ENCODE results near the gene GPR35. TPM values are rescaled to one million over a fixed set of nuclear protein-coding genes. Genes with fewer than 3 reads are reported as not detected.
"Not testable (repeated sequence)": the region's sequence is repeated elsewhere in the genome, so short reads cannot be mapped to it uniquely, and the experiment has no call there.

Gene GPR35
- polyA plus RNA-seq, 4 donors: 75.5 to 367 (median 233) TPM

GRCh38 chr2:240672076-240672700 is 46.9 kb downstream of the GPR35 start:
- DNase-seq (no peak), FAIRE-seq (no peak)
- H3K27ac ChIP-seq (ENCODE audit: low read depth in 1 of 3, low read length in 2 of 3): no peak overlapping the region
- no peaks in the 10 kb centered on the region for H3K36me3 ChIP-seq (ENCODE audit: control insufficient read depth in 3 of 3, insufficient read depth in 2 of 3, low read depth in 1 of 3, low read length in 3 of 3)
- H3K4me3 ChIP-seq (ENCODE audit: low read depth in 1 of 3, low read length in 3 of 3): no peak overlapping the region
- no peaks in the 10 kb centered on the region for H3K9me3 ChIP-seq (ENCODE audit: control insufficient read depth in 2 of 2, insufficient read depth in 1 of 2, low read depth in 1 of 2, low read length in 1 of 2)
- peaks cover 6 to 28% (median 17%) of the 10 kb centered on the region in 3 donors for H3K27me3 ChIP-seq (ENCODE audit: control insufficient read depth in 3 of 3, insufficient read depth in 3 of 3, low read length in 3 of 3)
- 49 to 53% (median 51%) methylated on average over 42 to 46 of the region's 46 CpGs for WGBS, 3 donors
- H3K4me1 ChIP-seq (ENCODE audit: control insufficient read depth in 3 of 3, insufficient read depth in 2 of 3, low read depth in 1 of 3, low read length in 2 of 3): no peaks in the 10 kb centered on the region

GRCh38 chr2:240672701-240673190 is 47.5 kb downstream of the GPR35 start:
- no peak overlapping the region for H3K27ac ChIP-seq (ENCODE audit: low read depth in 1 of 3, low read length in 2 of 3)
- no peak overlapping the region for H3K4me3 ChIP-seq (ENCODE audit: low read depth in 1 of 3, low read length in 3 of 3)
- H3K36me3 ChIP-seq (ENCODE audit: control insufficient read depth in 3 of 3, insufficient read depth in 2 of 3, low read depth in 1 of 3, low read length in 3 of 3): no peaks in the 10 kb centered on the region
- WGBS, 3 donors: 6 to 8% (median 8%) methylated on average over 43 to 55 of the region's 55 CpGs
- no peaks in the 10 kb centered on the region for H3K4me1 ChIP-seq (ENCODE audit: control insufficient read depth in 3 of 3, insufficient read depth in 2 of 3, low read depth in 1 of 3, low read length in 2 of 3)
- peaks cover 6 to 28% (median 17%) of the 10 kb centered on the region in 3 donors for H3K27me3 ChIP-seq (ENCODE audit: control insufficient read depth in 3 of 3, insufficient read depth in 3 of 3, low read length in 3 of 3)
- FAIRE-seq: no peak
- H3K9me3 ChIP-seq (ENCODE audit: control insufficient read depth in 2 of 2, insufficient read depth in 1 of 2, low read depth in 1 of 2, low read length in 1 of 2): no peaks in the 10 kb centered on the region
- no peak for DNase-seq

DNA sequence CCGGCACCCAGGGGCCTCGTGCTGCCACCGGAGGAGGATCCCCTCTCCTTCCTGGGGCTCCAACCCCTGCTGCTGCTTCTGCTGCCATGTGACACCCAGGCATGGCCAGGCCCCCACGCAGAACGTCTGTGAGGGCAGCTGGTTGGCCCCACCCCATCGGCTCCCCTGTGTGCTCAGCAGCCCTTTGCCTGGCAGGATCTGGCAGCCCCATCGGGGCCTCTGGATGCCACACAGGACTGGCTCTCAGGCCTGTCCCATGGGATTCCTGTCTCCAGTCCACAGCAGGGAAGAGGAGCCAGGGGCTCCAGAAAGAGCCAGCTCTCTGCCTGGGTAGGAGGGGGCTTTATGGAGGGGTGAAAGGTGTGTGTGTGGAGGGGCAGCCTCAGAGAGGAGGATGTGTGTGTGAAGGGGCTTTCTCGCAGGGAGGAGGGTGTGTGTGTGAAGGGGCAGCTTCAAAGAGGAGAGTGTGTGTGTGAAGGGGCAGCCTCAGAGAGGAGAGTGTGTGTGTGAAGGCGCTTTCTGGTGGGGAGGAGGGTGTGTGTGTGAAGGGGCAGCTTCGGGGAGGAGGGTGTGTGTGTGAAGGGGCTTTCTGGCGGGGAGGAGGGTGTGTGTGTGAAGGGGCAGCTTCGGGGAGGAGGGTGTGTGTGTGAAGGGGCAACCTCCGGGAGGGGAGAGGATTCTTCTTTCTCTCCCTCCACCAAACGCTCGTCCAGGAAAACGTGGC is 49.3 kb downstream of the GPR35 start:
- H3K4me3 ChIP-seq (ENCODE audit: low read depth in 1 of 3, low read length in 3 of 3); H3K9me3 ChIP-seq (ENCODE audit: control insufficient read depth in 2 of 2, insufficient read depth in 1 of 2, low read depth in 1 of 2, low read length in 1 of 2); H3K4me1 ChIP-seq (ENCODE audit: control insufficient read depth in 3 of 3, insufficient read depth in 2 of 3, low read depth in 1 of 3, low read length in 2 of 3); H3K27ac ChIP-seq (ENCODE audit: low read depth in 1 of 3, low read length in 2 of 3); DNase-seq; H3K36me3 ChIP-seq (ENCODE audit: control insufficient read depth in 3 of 3, insufficient read depth in 2 of 3, low read depth in 1 of 3, low read length in 3 of 3); FAIRE-seq: not testable (repeated sequence)
- H3K27me3 ChIP-seq (ENCODE audit: control insufficient read depth in 3 of 3, insufficient read depth in 3 of 3, low read length in 3 of 3): peaks cover 6 to 28% (median 17%) of the 10 kb centered on the region in 3 donors
- WGBS, 3 donors: 19 to 33% (median 32%) methylated on average over 10 to 12 of the region's 16 CpGs

- H3K4me3 ChIP-seq (ENCODE audit: low read depth in 1 of 3, low read length in 3 of 3); H3K36me3 ChIP-seq (ENCODE audit: control insufficient read depth in 3 of 3, insufficient read depth in 2 of 3, low read depth in 1 of 3, low read length in 3 of 3); H3K9me3 ChIP-seq (ENCODE audit: control insufficient read depth in 2 of 2, insufficient read depth in 1 of 2, low read depth in 1 of 2, low read length in 1 of 2); FAIRE-seq; H3K27ac ChIP-seq (ENCODE audit: low read depth in 1 of 3, low read length in 2 of 3); H3K4me1 ChIP-seq (ENCODE audit: control insufficient read depth in 3 of 3, insufficient read depth in 2 of 3, low read depth in 1 of 3, low read length in 2 of 3); DNase-seq: not testable (repeated sequence)
- WGBS, 3 donors: no CpG with 5 or more reads among the region's 24 CpGs
- peaks cover 6 to 24% (median 16%) of the 10 kb centered on the region in 3 donors for H3K27me3 ChIP-seq (ENCODE audit: control insufficient read depth in 3 of 3, insufficient read depth in 3 of 3, low read length in 3 of 3)
These were observed 50.1 kb downstream of the GPR35 start for GRCh38 chr2:240675345-240675744.

DNA sequence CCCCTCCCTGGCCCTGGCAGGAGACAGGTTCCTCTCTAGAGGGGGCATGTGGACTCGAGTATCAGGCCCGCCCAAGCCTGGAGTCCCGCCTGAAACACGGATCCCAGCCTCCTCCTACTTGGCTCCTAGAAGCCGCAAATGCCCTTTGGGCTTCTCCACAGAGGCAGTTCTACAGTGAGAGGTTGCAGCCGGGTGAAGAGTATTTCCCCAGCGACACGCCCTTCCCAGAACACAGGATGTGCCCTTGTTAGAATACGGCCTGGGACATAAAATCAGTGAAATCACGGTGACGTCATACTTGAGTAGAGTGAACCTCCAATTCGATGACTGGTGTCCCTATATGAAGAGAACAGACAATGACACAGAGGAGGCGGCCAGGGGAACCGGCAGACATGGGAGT is 52.8 kb downstream of the GPR35 start:
- not testable (repeated sequence) for H3K4me3 ChIP-seq (ENCODE audit: low read depth in 1 of 3, low read length in 3 of 3); H3K27ac ChIP-seq (ENCODE audit: low read depth in 1 of 3, low read length in 2 of 3); H3K4me1 ChIP-seq (ENCODE audit: control insufficient read depth in 3 of 3, insufficient read depth in 2 of 3, low read depth in 1 of 3, low read length in 2 of 3); H3K9me3 ChIP-seq (ENCODE audit: control insufficient read depth in 2 of 2, insufficient read depth in 1 of 2, low read depth in 1 of 2, low read length in 1 of 2); DNase-seq; H3K36me3 ChIP-seq (ENCODE audit: control insufficient read depth in 3 of 3, insufficient read depth in 2 of 3, low read depth in 1 of 3, low read length in 3 of 3); FAIRE-seq; H3K27me3 ChIP-seq (ENCODE audit: control insufficient read depth in 3 of 3, insufficient read depth in 3 of 3, low read length in 3 of 3)
- 28 to 57% (median 39%) methylated on average over 3 to 6 of the region's 14 CpGs for WGBS, 3 donors

DNA sequence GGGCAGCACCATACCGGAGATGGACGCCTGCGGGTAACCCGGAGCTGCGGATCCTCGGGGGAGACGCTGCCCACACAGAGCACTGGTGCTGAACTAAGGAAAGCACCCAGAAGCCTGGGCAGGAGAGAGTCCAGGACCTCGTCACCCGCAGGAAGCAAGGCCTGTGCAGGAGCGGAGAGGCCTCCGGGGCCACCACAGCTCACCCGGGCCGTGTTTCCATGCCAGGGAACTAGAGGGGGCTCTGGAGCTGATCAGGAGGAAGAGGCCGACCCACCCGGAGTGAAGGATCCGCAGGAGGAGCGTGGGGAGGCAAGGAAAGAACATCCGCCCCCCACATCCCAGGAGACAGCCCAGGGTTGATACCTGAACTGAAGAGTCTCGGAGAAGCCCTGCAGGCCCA is 53.6 kb downstream of the GPR35 start:
- not testable (repeated sequence) for H3K27ac ChIP-seq (ENCODE audit: low read depth in 1 of 3, low read length in 2 of 3); DNase-seq; H3K27me3 ChIP-seq (ENCODE audit: control insufficient read depth in 3 of 3, insufficient read depth in 3 of 3, low read length in 3 of 3); H3K4me3 ChIP-seq (ENCODE audit: low read depth in 1 of 3, low read length in 3 of 3); H3K9me3 ChIP-seq (ENCODE audit: control insufficient read depth in 2 of 2, insufficient read depth in 1 of 2, low read depth in 1 of 2, low read length in 1 of 2); H3K4me1 ChIP-seq (ENCODE audit: control insufficient read depth in 3 of 3, insufficient read depth in 2 of 3, low read depth in 1 of 3, low read length in 2 of 3); FAIRE-seq; H3K36me3 ChIP-seq (ENCODE audit: control insufficient read depth in 3 of 3, insufficient read depth in 2 of 3, low read depth in 1 of 3, low read length in 3 of 3)
- no CpG with 5 or more reads among the region's 19 CpGs for WGBS, 3 donors

GRCh38 chr2:240680185-240680584 is 54.9 kb downstream of the GPR35 start:
- not testable (repeated sequence) for H3K27ac ChIP-seq (ENCODE audit: low read depth in 1 of 3, low read length in 2 of 3); H3K4me3 ChIP-seq (ENCODE audit: low read depth in 1 of 3, low read length in 3 of 3); H3K36me3 ChIP-seq (ENCODE audit: control insufficient read depth in 3 of 3, insufficient read depth in 2 of 3, low read depth in 1 of 3, low read length in 3 of 3); DNase-seq; H3K4me1 ChIP-seq (ENCODE audit: control insufficient read depth in 3 of 3, insufficient read depth in 2 of 3, low read depth in 1 of 3, low read length in 2 of 3); FAIRE-seq; H3K27me3 ChIP-seq (ENCODE audit: control insufficient read depth in 3 of 3, insufficient read depth in 3 of 3, low read length in 3 of 3); H3K9me3 ChIP-seq (ENCODE audit: control insufficient read depth in 2 of 2, insufficient read depth in 1 of 2, low read depth in 1 of 2, low read length in 1 of 2)
- 22 to 39% (median 31%) methylated on average over 1 to 2 of the region's 11 CpGs for WGBS, 3 donors
